Measurements from ENCODE around the gene SH3RF3. TPM values are rescaled to one million over a fixed set of nuclear protein-coding genes. Genes with fewer than 3 reads are reported as not detected.

The SH3RF3 gene
- total and polyA plus RNA-seq, 9 of the 15 experiments (the other 6 are each of a cell fraction or from before 2014, with no cell fraction given): 0.02 TPM; not detected in 8

DNA sequence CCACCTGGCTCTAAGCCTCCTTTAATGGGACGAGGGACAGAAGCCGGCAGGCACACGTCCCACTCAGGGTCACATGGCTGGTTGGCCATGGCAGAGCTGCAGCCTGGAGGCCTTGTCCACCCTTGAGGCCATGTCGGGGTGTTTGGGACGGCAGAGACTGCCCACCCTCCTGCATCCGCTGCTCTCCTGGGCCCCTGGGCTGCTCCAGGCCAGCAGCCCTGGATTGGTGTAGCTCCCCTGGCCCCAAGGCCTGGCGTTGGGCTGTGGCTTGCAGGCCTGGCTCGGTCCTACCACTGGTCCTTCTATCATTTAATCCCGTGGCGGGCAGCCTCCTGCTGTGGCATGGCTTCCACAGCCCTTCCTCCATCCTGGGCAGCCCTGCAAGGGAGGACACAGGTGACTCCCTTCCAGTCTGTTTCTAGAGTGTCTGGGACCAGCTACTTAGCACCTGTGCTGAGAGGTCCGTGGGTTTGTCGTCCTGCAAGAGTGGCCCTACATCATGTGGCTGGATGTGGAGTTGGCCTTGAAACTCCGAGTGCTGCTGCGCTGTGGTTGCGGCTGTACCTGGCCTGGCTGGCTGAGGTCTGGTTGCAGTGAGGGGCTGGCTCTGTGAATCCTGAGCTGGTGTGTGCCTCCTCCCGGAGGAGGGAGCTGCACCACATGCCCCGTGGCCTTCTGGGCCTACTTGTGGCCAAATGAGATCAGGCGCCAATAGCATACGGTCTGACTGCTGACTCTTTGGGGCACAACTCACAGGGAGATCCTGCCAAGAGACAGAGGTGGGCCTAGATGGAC, 67.3 kb downstream of the SH3RF3 start:
- Histone ChIP-seq H3K36me3 (ENCODE audit: control insufficient read depth, insufficient read depth, low read length) (no peaks in the 10 kb centered on the region), H3K4me1 (replicated peaks in 1 of 2; ENCODE audit: control insufficient read depth in 2 of 2, insufficient read depth in 2 of 2, low read length in 2 of 2) (no peaks in the 10 kb centered on the region), H2AFZ (ENCODE audit: low read depth, low read length) (no peak overlapping the region), H3K4me3 (no peak overlapping the region), H3K9ac (ENCODE audit: insufficient read depth in 1 of 2, low read depth in 2 of 2, low read length in 2 of 2) (no peak overlapping the region), H3K9me1 (ENCODE audit: control insufficient read depth, insufficient read depth, low read length) (no peaks in the 10 kb centered on the region), H3K27me3 (ENCODE audit: control insufficient read depth in 2 of 2, insufficient read depth in 2 of 2, low read length in 2 of 2) (peaks cover 12 to 58% of the 10 kb centered on the region in 2 experiments; a peak in 4 of 5 replicates), H3K27ac (ENCODE audit: extremely low read depth, low read depth, low read length) (no peak overlapping the region), H3K9me3 (replicated peaks; ENCODE audit: control insufficient read depth, insufficient read depth, low read depth, low read length) (no peaks in the 10 kb centered on the region), H3K79me2 (ENCODE audit: control insufficient read depth, insufficient read depth, low read length) (no peaks in the 10 kb centered on the region), H4K20me1 (replicated peaks; ENCODE audit: control insufficient read depth, insufficient read depth, low read length) (no peaks in the 10 kb centered on the region; the same call in 1 of the 2 replicates), H3K4me2 (ENCODE audit: insufficient read depth, low read length) (no peak overlapping the region)
- POLR2A ChIA-PET: no interaction called here
- BruUV-seq (replicated peaks): no TSS peak
- FAIRE-seq (no peak), DNase-seq (ENCODE audit: extremely low read depth in 1 of 4, low spot score in 3 of 4) (no peak), ATAC-seq (no peak)
- WGBS (ENCODE audit: insufficient coverage, low coverage, missing lambda C conversion rate): 0% methylated on average over 18 of the region's 19 CpGs
- CTCF ChIA-PET (ENCODE audit: low intra/inter-chr PET ratio): no interaction called here
- in situ Hi-C loops (cut with MboI) (no loop called here), intact Hi-C loops (cut with micrococcal nuclease) (no loop called here)
- TF ChIP-seq, protein P1, sequence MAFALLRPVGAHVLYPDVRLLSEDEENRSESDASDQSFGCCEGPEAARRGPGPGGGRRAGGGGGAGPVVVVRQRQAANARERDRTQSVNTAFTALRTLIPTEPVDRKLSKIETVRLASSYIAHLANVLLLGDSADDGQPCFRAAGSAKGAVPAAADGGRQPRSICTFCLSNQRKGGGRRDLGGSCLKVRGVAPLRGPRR (CRISPR knock-in tag; IDR thresholded peaks at IDR 0.05): no peak
- TF ChIP-seq ZNF589 (CRISPR knock-in tag; IDR thresholded peaks at IDR 0.05; ENCODE audit: low read depth): no peak
- TF ChIP-seq, protein P2, sequence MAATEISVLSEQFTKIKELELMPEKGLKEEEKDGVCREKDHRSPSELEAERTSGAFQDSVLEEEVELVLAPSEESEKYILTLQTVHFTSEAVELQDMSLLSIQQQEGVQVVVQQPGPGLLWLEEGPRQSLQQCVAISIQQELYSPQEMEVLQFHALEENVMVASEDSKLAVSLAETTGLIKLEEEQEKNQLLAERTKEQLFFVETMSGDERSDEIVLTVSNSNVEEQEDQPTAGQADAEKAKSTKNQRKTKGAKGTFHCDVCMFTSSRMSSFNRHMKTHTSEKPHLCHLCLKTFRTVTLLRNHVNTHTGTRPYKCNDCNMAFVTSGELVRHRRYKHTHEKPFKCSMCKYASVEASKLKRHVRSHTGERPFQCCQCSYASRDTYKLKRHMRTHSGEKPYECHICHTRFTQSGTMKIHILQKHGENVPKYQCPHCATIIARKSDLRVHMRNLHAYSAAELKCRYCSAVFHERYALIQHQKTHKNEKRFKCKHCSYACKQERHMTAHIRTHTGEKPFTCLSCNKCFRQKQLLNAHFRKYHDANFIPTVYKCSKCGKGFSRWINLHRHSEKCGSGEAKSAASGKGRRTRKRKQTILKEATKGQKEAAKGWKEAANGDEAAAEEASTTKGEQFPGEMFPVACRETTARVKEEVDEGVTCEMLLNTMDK (IDR thresholded peaks at IDR 0.05; ENCODE audit: borderline replicate concordance, insufficient read depth, low read depth, low read length, poor library complexity, severe bottlenecking): no peak
- TF ChIP-seq ZNF239 (CRISPR knock-in tag; IDR thresholded peaks at IDR 0.05): no peak
- TF ChIP-seq TAL1 (IDR thresholded peaks at IDR 0.05): no peak
